WERI-Rb-1 (cell line): ENCODE data around the gene C16orf95.

Experiments
- DNase-seq: peaks from one replicate; pipeline ENCODE4 v3.0.0-alpha.2; 2020
- H3K27ac ChIP-seq: fragments of 250-450 bp; sonication (Bioruptor Pico); 2 replicates; pipeline ENCODE4 v1.5.1; 2020; ENCODE audit warnings: mild to moderate bottlenecking, moderate library complexity
- H3K27me3 ChIP-seq: fragments of 250-450 bp; sonication (Bioruptor Pico); 2 replicates; pipeline ENCODE4 v1.5.1; 2021; ENCODE audit warnings: mild to moderate bottlenecking, low read depth, moderate library complexity; ENCODE audit not compliant: insufficient read depth, severe bottlenecking
- H3K36me3 ChIP-seq: fragments of 250-450 bp; sonication (Bioruptor Pico); 2 replicates; pipeline ENCODE4 v1.5.1; 2020; ENCODE audit warnings: mild to moderate bottlenecking, moderate library complexity
- H3K4me3 ChIP-seq: 2 replicates; pipeline ENCODE4 v1.5.1; 2011; ENCODE audit warnings: low read depth, mild to moderate bottlenecking, control low read depth, low read length
- H3K9me3 ChIP-seq: fragments of 250-450 bp; sonication (Bioruptor Pico); 2 replicates; pipeline ENCODE4 v1.5.1; 2021; ENCODE audit warnings: mild to moderate bottlenecking, moderate library complexity; ENCODE audit not compliant: severe bottlenecking
- TF ChIP-seq, protein P1 (sequence below): IDR thresholded peaks from 2 replicates; pipeline ENCODE4 v1.5.1; 2011; ENCODE audit warnings: low read depth, mild to moderate bottlenecking, control low read depth, inconsistent platforms, low read length

C16orf95 gene

DNA sequence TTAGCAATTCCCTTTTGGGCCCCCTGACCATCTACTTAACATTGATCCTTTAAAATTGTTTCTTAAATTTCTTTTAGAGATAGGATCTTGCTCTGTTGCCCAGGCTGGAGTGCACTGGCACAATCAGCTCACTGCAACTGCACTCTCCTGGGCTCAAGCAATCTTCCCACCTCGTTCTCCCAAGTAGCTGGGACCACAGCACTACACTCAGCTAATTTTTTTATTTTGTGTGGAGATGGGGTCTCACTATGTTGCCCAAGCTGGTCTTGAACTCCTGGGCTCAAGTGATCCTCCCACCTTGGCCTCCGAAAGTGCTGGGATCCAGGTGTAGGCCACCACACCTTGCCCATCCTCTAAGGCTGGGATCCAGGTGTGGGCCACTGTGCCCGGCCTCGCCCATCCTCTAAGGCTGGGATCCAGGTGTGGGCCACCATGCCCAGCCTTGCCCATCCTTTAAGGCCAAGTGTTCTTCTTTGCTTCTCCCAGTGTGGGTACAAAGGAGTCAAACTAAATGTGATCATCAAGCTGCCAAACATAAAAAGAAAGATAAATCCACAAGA lies 13.2 kb downstream of the C16orf95 start:
- Histone ChIP-seq H3K4me3 (no peak overlapping the region), H3K27me3 (no peaks in the 10 kb centered on the region), H3K9me3 (no peaks in the 10 kb centered on the region), H3K36me3 (no peaks in the 10 kb centered on the region), H3K27ac (no peak overlapping the region)
- DNase-seq, result no peak
- TF ChIP-seq, protein P1, sequence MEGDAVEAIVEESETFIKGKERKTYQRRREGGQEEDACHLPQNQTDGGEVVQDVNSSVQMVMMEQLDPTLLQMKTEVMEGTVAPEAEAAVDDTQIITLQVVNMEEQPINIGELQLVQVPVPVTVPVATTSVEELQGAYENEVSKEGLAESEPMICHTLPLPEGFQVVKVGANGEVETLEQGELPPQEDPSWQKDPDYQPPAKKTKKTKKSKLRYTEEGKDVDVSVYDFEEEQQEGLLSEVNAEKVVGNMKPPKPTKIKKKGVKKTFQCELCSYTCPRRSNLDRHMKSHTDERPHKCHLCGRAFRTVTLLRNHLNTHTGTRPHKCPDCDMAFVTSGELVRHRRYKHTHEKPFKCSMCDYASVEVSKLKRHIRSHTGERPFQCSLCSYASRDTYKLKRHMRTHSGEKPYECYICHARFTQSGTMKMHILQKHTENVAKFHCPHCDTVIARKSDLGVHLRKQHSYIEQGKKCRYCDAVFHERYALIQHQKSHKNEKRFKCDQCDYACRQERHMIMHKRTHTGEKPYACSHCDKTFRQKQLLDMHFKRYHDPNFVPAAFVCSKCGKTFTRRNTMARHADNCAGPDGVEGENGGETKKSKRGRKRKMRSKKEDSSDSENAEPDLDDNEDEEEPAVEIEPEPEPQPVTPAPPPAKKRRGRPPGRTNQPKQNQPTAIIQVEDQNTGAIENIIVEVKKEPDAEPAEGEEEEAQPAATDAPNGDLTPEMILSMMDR, result no peak

DNA sequence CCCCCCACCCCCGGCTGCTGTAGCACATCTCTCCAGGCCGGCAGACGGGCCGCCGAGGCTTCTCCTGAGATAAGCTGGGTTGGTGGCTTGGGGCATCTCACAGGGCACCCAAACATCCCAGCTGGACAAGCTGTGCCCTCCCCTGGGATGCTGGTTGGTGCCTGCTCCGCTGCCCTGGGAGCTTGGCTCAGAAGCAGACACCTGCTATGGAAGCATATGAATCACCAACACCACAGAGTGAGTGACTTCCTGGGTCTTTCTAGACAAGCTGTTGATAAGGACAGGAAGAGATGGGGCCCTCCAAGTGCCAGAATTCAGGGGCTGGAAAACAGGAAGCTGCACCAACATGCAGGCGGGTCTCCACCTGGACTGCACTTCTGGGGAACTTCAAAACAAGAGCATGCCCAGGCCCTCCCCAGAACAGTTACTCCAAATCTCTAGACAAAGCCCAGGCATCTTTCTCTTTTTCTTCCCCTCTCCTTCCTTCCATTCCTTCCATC lies 13.7 kb downstream of the C16orf95 start:
- no peak overlapping the region for H3K27ac ChIP-seq
- DNase-seq, result no peak
- no peaks in the 10 kb centered on the region for H3K27me3 ChIP-seq
- H3K36me3 ChIP-seq, result no peaks in the 10 kb centered on the region
- TF ChIP-seq, protein P1, result no peak
- H3K9me3 ChIP-seq, result no peaks in the 10 kb centered on the region
- H3K4me3 ChIP-seq, result no peak overlapping the region

- no peak overlapping the region for H3K4me3 ChIP-seq
- TF ChIP-seq, protein P1, result no peak
- no peak for DNase-seq
Observed at GRCh38 chr16:87298857-87299465, 18.2 kb downstream of the C16orf95 start.

DNA sequence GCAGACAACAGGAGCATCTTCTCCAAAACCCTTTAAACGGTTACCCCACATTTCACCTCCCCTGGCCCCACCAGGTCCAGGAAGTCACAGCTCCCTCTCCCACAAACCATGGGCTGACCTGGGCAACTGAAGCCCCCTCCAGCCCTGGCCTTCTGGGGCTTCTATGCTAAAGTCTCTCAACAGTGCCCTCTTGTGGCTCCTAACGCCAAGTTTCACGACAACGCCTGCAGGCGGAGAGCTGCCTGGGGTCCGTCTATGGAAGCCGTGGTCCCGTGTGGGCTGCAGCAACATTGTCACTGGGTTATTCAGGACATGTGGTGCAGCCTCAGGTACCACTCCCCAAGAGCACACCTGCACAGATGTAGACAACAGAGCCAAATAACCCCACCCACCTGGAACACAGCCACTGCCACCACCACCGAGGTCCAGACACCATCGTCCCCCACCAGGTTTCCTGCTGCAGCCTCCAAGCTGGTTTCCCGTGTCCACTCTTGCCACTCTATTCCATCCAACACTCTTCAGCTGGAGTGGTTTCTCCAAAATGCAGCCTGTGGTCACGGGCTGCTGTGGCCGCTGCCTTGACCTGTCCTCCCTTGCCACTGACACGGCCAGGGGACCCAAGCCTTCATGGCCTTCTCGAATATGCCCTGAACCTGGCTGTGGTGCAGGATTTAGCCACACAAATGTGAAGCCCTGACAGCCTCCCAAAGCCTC lies 19.1 kb downstream of the C16orf95 start:
- Histone ChIP-seq H3K4me3 (no peak overlapping the region), H3K27me3 (no peaks in the 10 kb centered on the region), H3K36me3 (no peaks in the 10 kb centered on the region), H3K9me3 (no peaks in the 10 kb centered on the region), H3K27ac (no peak overlapping the region)
- peak; percentile 43 for DNase-seq
- TF ChIP-seq, protein P1, result peak; percentile 59

More at GRCh38 chr16:87298857-87299465, 18.2 kb downstream of the C16orf95 start:
- Histone ChIP-seq H3K27me3 (no peaks in the 10 kb centered on the region), H3K36me3 (no peaks in the 10 kb centered on the region), H3K27ac (no peak overlapping the region), H3K9me3 (no peaks in the 10 kb centered on the region)

- H3K27ac ChIP-seq, result no peak overlapping the region
- TF ChIP-seq, protein P1, result no peak
- no peak for DNase-seq
- no peak overlapping the region for H3K4me3 ChIP-seq
- no peaks in the 10 kb centered on the region for H3K9me3 ChIP-seq
- no peaks in the 10 kb centered on the region for H3K36me3 ChIP-seq
- H3K27me3 ChIP-seq, result no peaks in the 10 kb centered on the region
Observed at GRCh38 chr16:87297407-87297806, 19.8 kb downstream of the C16orf95 start.
